Caco-2 (cell line): ENCODE results near the gene HOXB3. TPM values are rescaled to one million over a fixed set of nuclear protein-coding genes. Genes with fewer than 3 reads are reported as not detected.

ENCODE experiments used
- BruUV-seq: library from RNA; stranded (reverse); fragments of 400-500 nt; replicated peaks from 2 replicates; lab custom pipeline; 2021; lab: Mats Ljungman, UMichigan
- CTCF ChIA-PET: fragments of 300-600 bp; sonication (Branson Sonifier 250); formaldehyde crosslinking; loops from one replicate; lab custom pipeline; 2022; ENCODE audit warnings: antibody characterized with exemption; lab: Charles Lee
- POLR2A ChIA-PET: fragments of 300-600 bp; sonication (Branson Sonifier 250); formaldehyde crosslinking; loops from one replicate; lab custom pipeline; 2022; ENCODE audit warnings: antibody characterized with exemption; lab: Charles Lee
- DNase-seq, 2 experiments: peaks; one replicate each; pipeline versions ENCODE4 v3.0.0 to v3.0.0-alpha.2; 2020 to 2022
- H3K27me3 ChIP-seq: replicated peaks from 2 replicates; pipeline ENCODE4 v1.6.0; 2011; ENCODE audit warnings: low read length; ENCODE audit not compliant: control insufficient read depth, insufficient read depth
- H3K36me3 ChIP-seq: 2 replicates; pipeline ENCODE4 v1.5.1; 2011; ENCODE audit warnings: low read length; ENCODE audit not compliant: control insufficient read depth, insufficient read depth
- H3K4me1 ChIP-seq: fragments of 250-450 bp; sonication (Bioruptor Pico); 2 replicates; pipeline ENCODE4 v1.5.1; 2020; ENCODE audit warnings: mild to moderate bottlenecking
- H3K4me3 ChIP-seq: 2 replicates; pipeline ENCODE4 v1.5.1; 2011; ENCODE audit warnings: low read depth, mild to moderate bottlenecking, control low read depth, low read length
- H3K9me3 ChIP-seq: fragments of 250-450 bp; sonication (Bioruptor Pico); 2 replicates; pipeline ENCODE4 v1.5.1; 2020; ENCODE audit warnings: mild to moderate bottlenecking, moderate library complexity
- H3K27ac Mint-ChIP-seq: one replicate; pipeline ENCODE4 v1.8.0; 2022; ENCODE audit warnings: mixed read lengths; ENCODE audit not compliant: unreplicated experiment
- H3K27me3 Mint-ChIP-seq: one replicate; pipeline ENCODE4 v1.8.0; 2022; ENCODE audit warnings: mixed read lengths; ENCODE audit not compliant: insufficient read depth, unreplicated experiment
- H3K36me3 Mint-ChIP-seq: one replicate; pipeline ENCODE4 v1.8.0; 2022; ENCODE audit warnings: mild to moderate bottlenecking, mixed read lengths; ENCODE audit not compliant: insufficient read depth, unreplicated experiment
- H3K4me1 Mint-ChIP-seq: one replicate; pipeline ENCODE4 v1.8.0; 2022; ENCODE audit warnings: low read depth, mixed read lengths; ENCODE audit not compliant: unreplicated experiment
- H3K4me3 Mint-ChIP-seq: one replicate; pipeline ENCODE4 v1.8.0; 2022; ENCODE audit warnings: mild to moderate bottlenecking, moderate library complexity, mixed read lengths; ENCODE audit not compliant: unreplicated experiment
- H3K9me3 Mint-ChIP-seq: one replicate; pipeline ENCODE4 v1.8.0; 2022; ENCODE audit warnings: mixed read lengths; ENCODE audit not compliant: unreplicated experiment
- intact Hi-C: fragments of 100-400 bp; cut with micrococcal nuclease; formaldehyde crosslinking; loops from one replicate; pipeline ENCODE4 v1.10.0; 2022; ENCODE audit not compliant: unreplicated experiment
- total RNA-seq: library from RNA; stranded (reverse); gene quantifications from 2 replicates; pipeline ENCODE4 v1.2.3, GENCODE V29; 2022
- TF ChIP-seq, protein P1 (sequence below), 2 experiments: fragments of 200-600 bp in 1 of 2; IDR thresholded peaks; 1 replicate in 1 of 2; 2 replicates in 1 of 2; pipeline versions ENCODE4 v1.5.1 to v1.8.0; 2011 to 2022; ENCODE audit warnings: antibody characterized with exemption in 1 of 2, control low read depth in 1 of 2, inconsistent platforms in 1 of 2, low read depth in 1 of 2, low read length in 1 of 2, mild to moderate bottlenecking in 1 of 2, moderate library complexity in 1 of 2; ENCODE audit not compliant: insufficient read depth in 1 of 2, severe bottlenecking in 1 of 2, unreplicated experiment in 1 of 2

The HOXB3 gene
- total RNA-seq, 1 experiment from 2014 or later: 7.2 TPM

DNA sequence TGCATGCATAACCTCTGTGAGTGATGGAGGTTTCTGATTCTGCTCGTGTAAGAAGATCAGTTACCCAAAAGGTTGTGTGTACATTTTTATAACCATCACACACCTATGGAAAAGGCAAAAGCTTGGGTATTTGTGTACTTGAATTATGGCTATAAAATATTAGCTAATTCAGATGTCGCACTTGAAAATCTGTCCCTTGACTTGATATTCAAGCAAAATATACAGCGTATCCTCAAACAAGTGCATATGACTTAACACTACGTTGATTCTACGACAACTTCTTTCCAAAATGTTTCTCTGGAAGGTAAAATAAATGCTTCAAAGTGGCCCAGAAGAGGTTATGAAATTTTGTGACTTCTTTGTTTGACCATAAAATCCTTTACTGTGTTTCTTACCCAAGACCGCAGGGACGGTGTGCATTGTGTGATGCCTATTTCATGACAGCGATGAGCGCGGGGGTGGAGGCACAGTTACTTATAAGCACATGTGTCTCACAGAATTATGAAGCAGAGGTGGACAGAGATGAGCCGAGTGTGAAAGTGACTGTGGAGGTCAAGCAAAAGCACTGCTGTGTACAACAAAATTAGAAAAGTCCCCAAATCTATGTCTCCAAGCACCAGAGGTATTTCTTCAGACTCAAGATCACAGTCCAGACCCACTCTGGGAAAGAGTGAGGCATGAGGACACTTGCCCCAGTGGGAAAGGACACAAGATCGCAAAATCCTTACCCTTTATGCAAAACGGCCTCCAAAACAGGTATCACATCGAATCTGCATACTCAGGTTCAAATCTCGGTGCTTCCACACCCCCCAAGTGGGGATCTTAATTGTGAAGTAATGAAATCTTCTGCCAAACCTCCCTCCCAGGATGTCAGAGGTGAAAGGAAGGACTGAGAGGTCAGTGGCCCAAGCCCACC is 40.2 kb upstream of the HOXB3 start:
- intact Hi-C loops: no loop called here
- H3K36me3 ChIP-seq: no peaks in the 10 kb centered on the region
- Mint-ChIP-seq H3K36me3 (no peaks in the 10 kb centered on the region), H3K4me3 (no peak overlapping the region), H3K4me1 (peaks cover 15% of the 10 kb centered on the region), H3K9me3 (no peaks in the 10 kb centered on the region), H3K27me3 (peaks cover 22% of the 10 kb centered on the region), H3K27ac (no peak overlapping the region)
- no peak for DNase-seq
- BruUV-seq: no TSS peak
- ChIA-PET POLR2A (no interaction called here), CTCF (no interaction called here)
- H3K4me1 ChIP-seq: peaks cover 20% of the 10 kb centered on the region
- H3K27me3 ChIP-seq: peaks cover 15% of the 10 kb centered on the region
- no peaks in the 10 kb centered on the region for H3K9me3 ChIP-seq
- TF ChIP-seq, protein P1, sequence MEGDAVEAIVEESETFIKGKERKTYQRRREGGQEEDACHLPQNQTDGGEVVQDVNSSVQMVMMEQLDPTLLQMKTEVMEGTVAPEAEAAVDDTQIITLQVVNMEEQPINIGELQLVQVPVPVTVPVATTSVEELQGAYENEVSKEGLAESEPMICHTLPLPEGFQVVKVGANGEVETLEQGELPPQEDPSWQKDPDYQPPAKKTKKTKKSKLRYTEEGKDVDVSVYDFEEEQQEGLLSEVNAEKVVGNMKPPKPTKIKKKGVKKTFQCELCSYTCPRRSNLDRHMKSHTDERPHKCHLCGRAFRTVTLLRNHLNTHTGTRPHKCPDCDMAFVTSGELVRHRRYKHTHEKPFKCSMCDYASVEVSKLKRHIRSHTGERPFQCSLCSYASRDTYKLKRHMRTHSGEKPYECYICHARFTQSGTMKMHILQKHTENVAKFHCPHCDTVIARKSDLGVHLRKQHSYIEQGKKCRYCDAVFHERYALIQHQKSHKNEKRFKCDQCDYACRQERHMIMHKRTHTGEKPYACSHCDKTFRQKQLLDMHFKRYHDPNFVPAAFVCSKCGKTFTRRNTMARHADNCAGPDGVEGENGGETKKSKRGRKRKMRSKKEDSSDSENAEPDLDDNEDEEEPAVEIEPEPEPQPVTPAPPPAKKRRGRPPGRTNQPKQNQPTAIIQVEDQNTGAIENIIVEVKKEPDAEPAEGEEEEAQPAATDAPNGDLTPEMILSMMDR (IDR thresholded peaks at IDR 0.05; ENCODE audit: insufficient read depth in 1 of 2, low read depth in 1 of 2, low read length in 1 of 2, severe bottlenecking in 1 of 2, unreplicated experiment in 1 of 2): no peak
- H3K4me3 ChIP-seq: no peak overlapping the region

- BruUV-seq: no TSS peak
- peaks cover 25% of the 10 kb centered on the region for H3K27me3 Mint-ChIP-seq
- H3K9me3 Mint-ChIP-seq: no peaks in the 10 kb centered on the region
- no peak overlapping the region for H3K4me3 Mint-ChIP-seq
- Histone ChIP-seq H3K36me3 (no peaks in the 10 kb centered on the region), H3K4me3 (no peak overlapping the region), H3K9me3 (no peaks in the 10 kb centered on the region), H3K4me1 (peaks cover 25% of the 10 kb centered on the region), H3K27me3 (peaks cover 18% of the 10 kb centered on the region)
- no peaks in the 10 kb centered on the region for H3K36me3 Mint-ChIP-seq
- intact Hi-C loops: no loop called here
- H3K27ac Mint-ChIP-seq: no peak overlapping the region
- CTCF ChIA-PET: interaction anchor here (1.2 kb wide), 1 partner anchor 250 kb away, joined by 3 read pairs; no protein-coding TSS in a partner anchor
- no peak for DNase-seq
- TF ChIP-seq, protein P1 (IDR thresholded peaks at IDR 0.05; ENCODE audit: insufficient read depth in 1 of 2, low read depth in 1 of 2, low read length in 1 of 2, severe bottlenecking in 1 of 2, unreplicated experiment in 1 of 2): no peak
- POLR2A ChIA-PET: no interaction called here
- H3K4me1 Mint-ChIP-seq: peaks cover 15% of the 10 kb centered on the region
Measured at GRCh38 chr17:48629411-48629759, 39.3 kb upstream of the HOXB3 start.

DNA sequence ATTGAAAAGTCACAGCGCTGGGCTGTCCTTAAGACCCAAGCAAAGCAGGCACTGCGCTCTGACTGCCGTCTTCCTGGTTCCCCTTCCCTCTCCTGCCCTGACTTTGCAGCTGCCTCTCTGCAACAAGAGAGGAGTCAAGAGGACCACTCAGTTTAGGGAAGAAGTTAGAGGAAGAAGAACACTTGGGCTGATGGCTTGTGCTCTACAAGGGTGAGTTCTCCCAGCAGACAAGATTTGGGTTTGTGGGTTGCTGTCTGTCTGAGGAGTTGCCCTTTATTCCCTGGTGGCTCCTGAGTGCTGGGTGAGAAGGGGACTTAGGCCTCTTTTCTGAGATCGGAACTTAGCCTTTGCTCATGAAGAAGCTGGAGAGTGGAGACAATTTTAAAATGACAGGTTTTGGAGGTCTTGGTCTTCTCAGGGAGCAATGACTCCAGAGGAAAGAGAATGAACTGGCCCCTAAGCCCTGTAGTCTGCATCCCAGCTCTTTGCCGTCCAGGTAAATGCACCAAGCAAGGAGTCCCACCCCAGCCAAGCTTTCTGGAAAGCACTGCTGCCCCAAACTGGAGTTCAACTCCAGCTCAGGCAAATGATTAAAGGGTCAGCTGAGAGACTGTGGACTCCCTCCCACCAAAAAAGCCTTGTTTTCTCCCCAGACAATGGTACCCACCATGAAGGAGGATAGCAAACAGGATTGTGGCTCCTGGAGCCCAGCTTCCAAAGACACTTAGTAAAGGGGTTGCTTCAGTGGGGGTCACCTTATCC is 38.8 kb upstream of the HOXB3 start:
- Mint-ChIP-seq H3K27me3 (peaks cover 30% of the 10 kb centered on the region), H3K27ac (no peak overlapping the region), H3K4me1 (peaks cover 15% of the 10 kb centered on the region), H3K36me3 (no peaks in the 10 kb centered on the region), H3K4me3 (no peak overlapping the region), H3K9me3 (no peaks in the 10 kb centered on the region)
- BruUV-seq: no TSS peak
- TF ChIP-seq, protein P1 (IDR thresholded peaks at IDR 0.05; ENCODE audit: insufficient read depth in 1 of 2, low read depth in 1 of 2, low read length in 1 of 2, severe bottlenecking in 1 of 2, unreplicated experiment in 1 of 2): no peak
- no peak overlapping the region for H3K4me3 ChIP-seq
- intact Hi-C loops: no loop called here
- ChIA-PET CTCF (interaction anchor here (1.2 kb wide), 1 partner anchor 250 kb away, joined by 3 read pairs; no protein-coding TSS in a partner anchor), POLR2A (no interaction called here)
- H3K36me3 ChIP-seq: no peaks in the 10 kb centered on the region
- peaks cover 25% of the 10 kb centered on the region for H3K4me1 ChIP-seq
- no peak for DNase-seq
- peaks cover 20% of the 10 kb centered on the region for H3K27me3 ChIP-seq
- no peaks in the 10 kb centered on the region for H3K9me3 ChIP-seq
